ENCODE results near the gene PNP.
"Not testable (repeated sequence)": the region's sequence is repeated elsewhere in the genome, so short reads cannot be mapped to it uniquely, and the experiment has no call there.

PNP gene

GRCh38 chr14:20434701-20435581, 34.3 kb upstream of the PNP start:
- Histone ChIP-seq H3K36me3 (ENCODE audit: control insufficient read depth, insufficient read depth, low read length) (no peaks in the 10 kb centered on the region), H3K4me3 (ENCODE audit: insufficient read depth, low read depth, low read length) (no peak overlapping the region), H3K9me3 (ENCODE audit: control insufficient read depth, low read length) (no peaks in the 10 kb centered on the region), H3K4me1 (ENCODE audit: control insufficient read depth, insufficient read depth, low read length) (no peaks in the 10 kb centered on the region), H3K27ac (ENCODE audit: insufficient read depth, low read depth, low read length, poor library complexity, severe bottlenecking) (no peak overlapping the region), H3K27me3 (ENCODE audit: control insufficient read depth, insufficient read depth, low read length, poor library complexity, severe bottlenecking) (no peaks in the 10 kb centered on the region)
- 88 to 92% methylated on average over 44 of the region's 44 CpGs for WGBS, 2 experiments

GRCh38 chr14:20435582-20436362, 33.4 kb upstream of the PNP start, which contains the start of gene KLHL33:
Gene KLHL33, minus strand, starts transcription at chr14:20436166. Its CDS starts 355 bp downstream, at chr14:20435811.
- H3K27ac ChIP-seq (ENCODE audit: insufficient read depth, low read depth, low read length, poor library complexity, severe bottlenecking): no peak within 1 kb of the TSS
- 91 to 93% methylated on average over 17 of the region's 17 CpGs for WGBS, 2 experiments

GRCh38 chr14:20436363-20436755, 32.8 kb upstream of the PNP start:
- no peak overlapping the region for H3K4me3 ChIP-seq (ENCODE audit: insufficient read depth, low read depth, low read length)
- no peaks in the 10 kb centered on the region for H3K9me3 ChIP-seq (ENCODE audit: control insufficient read depth, low read length)
- WGBS, 2 experiments: 88 to 89% methylated on average over 4 of the region's 4 CpGs
- H3K4me1 ChIP-seq (ENCODE audit: control insufficient read depth, insufficient read depth, low read length): no peaks in the 10 kb centered on the region
- no peaks in the 10 kb centered on the region for H3K36me3 ChIP-seq (ENCODE audit: control insufficient read depth, insufficient read depth, low read length)
- H3K27me3 ChIP-seq (ENCODE audit: control insufficient read depth, insufficient read depth, low read length, poor library complexity, severe bottlenecking): no peaks in the 10 kb centered on the region
- H3K27ac ChIP-seq (ENCODE audit: insufficient read depth, low read depth, low read length, poor library complexity, severe bottlenecking): no peak overlapping the region

More at GRCh38 chr14:20435582-20436362, 33.4 kb upstream of the PNP start, which contains the start of gene KLHL33:
- H3K4me3 ChIP-seq (ENCODE audit: insufficient read depth, low read depth, low read length): no peak within 1 kb of the TSS
- H3K27me3 ChIP-seq (ENCODE audit: control insufficient read depth, insufficient read depth, low read length, poor library complexity, severe bottlenecking): no peaks in the 10 kb centered on the region
- no peaks in the 10 kb centered on the region for H3K36me3 ChIP-seq (ENCODE audit: control insufficient read depth, insufficient read depth, low read length)
- no peaks in the 10 kb centered on the region for H3K4me1 ChIP-seq (ENCODE audit: control insufficient read depth, insufficient read depth, low read length)
- H3K9me3 ChIP-seq (ENCODE audit: control insufficient read depth, low read length): no peaks in the 10 kb centered on the region

- Histone ChIP-seq H3K4me3 (ENCODE audit: insufficient read depth, low read depth, low read length) (no peak overlapping the region), H3K27ac (ENCODE audit: insufficient read depth, low read depth, low read length, poor library complexity, severe bottlenecking) (no peak overlapping the region), H3K9me3 (ENCODE audit: control insufficient read depth, low read length) (no peaks in the 10 kb centered on the region), H3K36me3 (ENCODE audit: control insufficient read depth, insufficient read depth, low read length) (no peaks in the 10 kb centered on the region), H3K27me3 (ENCODE audit: control insufficient read depth, insufficient read depth, low read length, poor library complexity, severe bottlenecking) (no peaks in the 10 kb centered on the region), H3K4me1 (ENCODE audit: control insufficient read depth, insufficient read depth, low read length) (no peaks in the 10 kb centered on the region)
- 95 to 98% methylated on average over 7 of the region's 7 CpGs for WGBS, 2 experiments
Measured at GRCh38 chr14:20438664-20439063, 30.5 kb upstream of the PNP start.

- WGBS, 2 experiments: 91 to 92% methylated on average over 5 of the region's 5 CpGs
- no peak overlapping the region for H3K4me3 ChIP-seq (ENCODE audit: insufficient read depth, low read depth, low read length)
- no peaks in the 10 kb centered on the region for H3K27me3 ChIP-seq (ENCODE audit: control insufficient read depth, insufficient read depth, low read length, poor library complexity, severe bottlenecking)
- H3K36me3 ChIP-seq (ENCODE audit: control insufficient read depth, insufficient read depth, low read length): no peaks in the 10 kb centered on the region
- no peaks in the 10 kb centered on the region for H3K9me3 ChIP-seq (ENCODE audit: control insufficient read depth, low read length)
- no peaks in the 10 kb centered on the region for H3K4me1 ChIP-seq (ENCODE audit: control insufficient read depth, insufficient read depth, low read length)
- H3K27ac ChIP-seq (ENCODE audit: insufficient read depth, low read depth, low read length, poor library complexity, severe bottlenecking): no peak overlapping the region
Measured at GRCh38 chr14:20440465-20440864, 28.7 kb upstream of the PNP start.

- Histone ChIP-seq H3K27me3 (ENCODE audit: control insufficient read depth, insufficient read depth, low read length, poor library complexity, severe bottlenecking) (no peaks in the 10 kb centered on the region), H3K4me3 (ENCODE audit: insufficient read depth, low read depth, low read length) (no peak overlapping the region), H3K27ac (ENCODE audit: insufficient read depth, low read depth, low read length, poor library complexity, severe bottlenecking) (no peak overlapping the region), H3K9me3 (ENCODE audit: control insufficient read depth, low read length) (no peaks in the 10 kb centered on the region), H3K4me1 (ENCODE audit: control insufficient read depth, insufficient read depth, low read length) (no peaks in the 10 kb centered on the region), H3K36me3 (ENCODE audit: control insufficient read depth, insufficient read depth, low read length) (peaks cover 1% of the 10 kb centered on the region)
- WGBS, 2 experiments: 89 to 95% methylated on average over 5 of the region's 5 CpGs
Measured at GRCh38 chr14:20440882-20441281, 28.3 kb upstream of the PNP start.

GRCh38 chr14:20441461-20441860, 27.7 kb upstream of the PNP start:
- WGBS, 2 experiments: 95 to 98% methylated on average over 2 of the region's 2 CpGs
- Histone ChIP-seq H3K4me1 (ENCODE audit: control insufficient read depth, insufficient read depth, low read length) (no peaks in the 10 kb centered on the region), H3K4me3 (ENCODE audit: insufficient read depth, low read depth, low read length) (no peak overlapping the region), H3K9me3 (ENCODE audit: control insufficient read depth, low read length) (no peaks in the 10 kb centered on the region), H3K27ac (ENCODE audit: insufficient read depth, low read depth, low read length, poor library complexity, severe bottlenecking) (no peak overlapping the region), H3K27me3 (ENCODE audit: control insufficient read depth, insufficient read depth, low read length, poor library complexity, severe bottlenecking) (no peaks in the 10 kb centered on the region), H3K36me3 (ENCODE audit: control insufficient read depth, insufficient read depth, low read length) (peaks cover 7% of the 10 kb centered on the region)

- H3K36me3 ChIP-seq (ENCODE audit: control insufficient read depth, insufficient read depth, low read length): peaks cover 28% of the 10 kb centered on the region
- H3K4me1 ChIP-seq (ENCODE audit: control insufficient read depth, insufficient read depth, low read length); H3K4me3 ChIP-seq (ENCODE audit: insufficient read depth, low read depth, low read length); H3K9me3 ChIP-seq (ENCODE audit: control insufficient read depth, low read length); H3K27ac ChIP-seq (ENCODE audit: insufficient read depth, low read depth, low read length, poor library complexity, severe bottlenecking); H3K27me3 ChIP-seq (ENCODE audit: control insufficient read depth, insufficient read depth, low read length, poor library complexity, severe bottlenecking): not testable (repeated sequence)
- WGBS, 2 experiments: 87 to 96% methylated on average over 1 to 2 of the region's 4 CpGs
Measured at GRCh38 chr14:20443650-20444049, 25.6 kb upstream of the PNP start.

GRCh38 chr14:20446889-20447288, 22.3 kb upstream of the PNP start:
- 95 to 97% methylated on average over 5 of the region's 5 CpGs for WGBS, 2 experiments
- no peaks in the 10 kb centered on the region for H3K27me3 ChIP-seq (ENCODE audit: control insufficient read depth, insufficient read depth, low read length, poor library complexity, severe bottlenecking)
- H3K4me3 ChIP-seq (ENCODE audit: insufficient read depth, low read depth, low read length): no peak overlapping the region
- H3K4me1 ChIP-seq (ENCODE audit: control insufficient read depth, insufficient read depth, low read length): no peaks in the 10 kb centered on the region
- peaks cover 48% of the 10 kb centered on the region for H3K36me3 ChIP-seq (ENCODE audit: control insufficient read depth, insufficient read depth, low read length)
- H3K9me3 ChIP-seq (ENCODE audit: control insufficient read depth, low read length): no peaks in the 10 kb centered on the region
- H3K27ac ChIP-seq (ENCODE audit: insufficient read depth, low read depth, low read length, poor library complexity, severe bottlenecking): no peak overlapping the region

GRCh38 chr14:20452831-20453230, 16.4 kb upstream of the PNP start:
- H3K27me3 ChIP-seq (ENCODE audit: control insufficient read depth, insufficient read depth, low read length, poor library complexity, severe bottlenecking); H3K9me3 ChIP-seq (ENCODE audit: control insufficient read depth, low read length); H3K4me3 ChIP-seq (ENCODE audit: insufficient read depth, low read depth, low read length); H3K27ac ChIP-seq (ENCODE audit: insufficient read depth, low read depth, low read length, poor library complexity, severe bottlenecking): not testable (repeated sequence)
- WGBS, 2 experiments: 86 to 91% methylated on average over 8 of the region's 8 CpGs
- peaks cover 50% of the 10 kb centered on the region for H3K36me3 ChIP-seq (ENCODE audit: control insufficient read depth, insufficient read depth, low read length)
- peaks cover 10% of the 10 kb centered on the region for H3K4me1 ChIP-seq (ENCODE audit: control insufficient read depth, insufficient read depth, low read length)

All from ectodermal cell (in vitro differentiated cells).